Measurements from ENCODE around the gene FGD1. TPM values are rescaled to one million over a fixed set of nuclear protein-coding genes. Genes with fewer than 3 reads are reported as not detected.

FGD1 gene
- total RNA-seq, 1 experiment from 2014 or later = 13.9 TPM

DNA sequence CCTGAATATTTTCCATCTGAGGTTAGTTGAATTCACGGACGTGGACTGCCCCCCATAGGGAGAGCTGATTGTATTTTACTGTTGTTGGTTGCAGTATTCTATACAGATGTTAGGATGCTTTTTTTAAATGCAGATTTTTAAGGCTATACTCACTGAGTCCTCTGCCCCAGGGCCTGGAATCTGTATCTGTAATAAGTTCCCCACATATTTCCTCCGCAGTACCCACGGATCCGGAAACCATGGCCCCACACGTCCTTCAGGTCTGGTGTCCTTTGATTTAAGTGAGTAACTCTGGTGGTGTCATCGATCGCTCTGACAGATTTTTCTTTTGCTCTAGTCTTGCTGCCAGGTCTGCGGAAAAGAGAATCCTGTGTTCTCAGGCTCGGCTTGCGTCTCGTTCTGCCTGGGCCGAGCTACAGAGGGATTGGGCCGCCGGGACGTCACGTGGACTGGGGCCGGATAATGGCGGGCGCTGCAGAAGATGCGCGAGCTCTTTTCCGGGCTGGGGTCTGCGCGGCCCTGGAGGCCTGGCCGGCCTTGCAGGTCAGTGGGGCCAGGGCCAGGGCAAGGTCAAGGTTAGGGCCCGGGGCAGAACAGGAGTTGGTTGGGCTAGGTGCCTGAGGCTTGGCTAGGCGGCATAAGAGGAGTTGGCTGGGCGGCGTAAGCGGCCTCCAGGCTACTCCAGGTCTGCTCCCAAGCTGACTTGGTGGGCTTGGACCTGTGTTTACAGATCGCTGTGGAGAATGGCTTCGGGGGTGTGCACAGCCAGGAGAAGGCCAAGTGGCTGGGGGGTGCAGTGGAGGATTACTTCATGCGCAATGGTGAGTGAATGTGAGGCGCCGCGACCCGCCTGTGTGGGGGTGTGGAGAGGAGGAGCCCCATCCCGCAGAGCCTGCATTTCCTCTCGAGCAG, 55.8 kb downstream of the FGD1 start, which contains the start of gene TSR2:
TSS of gene TSR2 (plus strand) at position 445 of the 912 bp plus-strand sequence. CDS start at position 463, 18 bp downstream.
- H3K4me1 Mint-ChIP-seq (ENCODE audit: insufficient read depth, unreplicated experiment) = peaks cover 6% of the 10 kb centered on the region
- H3K36me3 Mint-ChIP-seq (ENCODE audit: insufficient read depth, unreplicated experiment) = peaks cover 20% of the 10 kb centered on the region
- H3K27ac Mint-ChIP-seq (ENCODE audit: low read depth, unreplicated experiment) = peak within 1 kb of the TSS; percentile 24
- ChIA-PET CTCF (interaction anchor here (0.6 to 1.4 kb wide), 5 partner anchors 146 to 374 kb away, joined by 3 to 4 read pairs (median 3); no protein-coding TSS in a partner anchor), POLR2A (interaction anchor here (0.5 to 1.6 kb wide), 13 partner anchors 15 to 729 kb away, joined by 3 to 8 read pairs (median 3); partner anchors contain the start of genes FAM120C, GNL3L and PHF8)
- H3K9me3 Mint-ChIP-seq (ENCODE audit: unreplicated experiment) = no peaks in the 10 kb centered on the region
- TF ChIP-seq CTCF (IDR thresholded peaks at IDR 0.05; ENCODE audit: unreplicated experiment) = no peak
- peaks cover 41% of the 10 kb centered on the region for H3K27me3 Mint-ChIP-seq (ENCODE audit: insufficient read depth, unreplicated experiment)
- peak; percentile 82 for DNase-seq (ENCODE audit: unreplicated experiment)
- intact Hi-C loops (cut with micrococcal nuclease) = loop anchor here (1.0 kb wide), 1 partner anchor 192 kb away; no protein-coding TSS in a partner anchor
- H3K4me3 Mint-ChIP-seq (ENCODE audit: unreplicated experiment) = peak within 1 kb of the TSS; percentile 89
- no TSS peak for BruUV-seq (replicated peaks)

GRCh38 chrX:54435121-54435520, 60.9 kb downstream of the FGD1 start:
- intact Hi-C loops (cut with micrococcal nuclease) = no loop called here
- no peak for TF ChIP-seq CTCF (IDR thresholded peaks at IDR 0.05; ENCODE audit: unreplicated experiment)
- no TSS peak for BruUV-seq (replicated peaks)
- no peak overlapping the region for H3K4me3 Mint-ChIP-seq (ENCODE audit: unreplicated experiment)
- no peaks in the 10 kb centered on the region for H3K9me3 Mint-ChIP-seq (ENCODE audit: unreplicated experiment)
- H3K36me3 Mint-ChIP-seq (ENCODE audit: insufficient read depth, unreplicated experiment) = no peaks in the 10 kb centered on the region
- no peak for DNase-seq (ENCODE audit: unreplicated experiment)
- H3K27ac Mint-ChIP-seq (ENCODE audit: low read depth, unreplicated experiment) = no peak overlapping the region
- POLR2A ChIA-PET = no interaction called here
- H3K4me1 Mint-ChIP-seq (ENCODE audit: insufficient read depth, unreplicated experiment) = no peaks in the 10 kb centered on the region
- CTCF ChIA-PET = interaction anchor here (0.7 kb wide), 1 partner anchor 13 kb away, joined by 4 read pairs; no protein-coding TSS in a partner anchor
- peaks cover 2% of the 10 kb centered on the region for H3K27me3 Mint-ChIP-seq (ENCODE audit: insufficient read depth, unreplicated experiment)

DNA sequence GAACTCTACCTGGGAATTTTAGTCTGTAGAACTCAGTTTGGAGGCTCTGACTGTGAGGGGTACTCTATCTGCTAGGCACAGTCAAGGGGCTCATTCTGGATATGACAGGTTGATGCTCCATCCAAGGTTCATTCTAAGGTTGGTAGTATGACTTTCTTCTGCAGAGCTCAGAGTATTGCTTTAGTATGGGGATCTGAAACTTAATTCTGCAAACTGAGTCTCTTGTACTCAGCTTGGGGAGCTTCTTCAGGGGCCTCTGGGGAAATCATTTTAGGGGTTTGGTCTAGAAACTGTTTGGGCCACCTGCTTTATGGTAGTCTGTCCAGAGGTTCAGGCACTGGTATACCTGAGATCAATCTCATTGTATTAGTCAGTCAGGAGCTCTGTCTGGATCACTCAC, 65.5 kb downstream of the FGD1 start:
- BruUV-seq (replicated peaks) = no TSS peak
- CTCF ChIA-PET = interaction anchor here (0.7 kb wide), 1 partner anchor 1564 kb away, joined by 3 read pairs; no protein-coding TSS in a partner anchor
- Mint-ChIP-seq H3K27me3 (ENCODE audit: insufficient read depth, unreplicated experiment) (peaks cover 29% of the 10 kb centered on the region), H3K4me3 (ENCODE audit: unreplicated experiment) (no peak overlapping the region), H3K9me3 (ENCODE audit: unreplicated experiment) (no peaks in the 10 kb centered on the region), H3K27ac (ENCODE audit: low read depth, unreplicated experiment) (no peak overlapping the region), H3K4me1 (ENCODE audit: insufficient read depth, unreplicated experiment) (no peaks in the 10 kb centered on the region), H3K36me3 (ENCODE audit: insufficient read depth, unreplicated experiment) (no peaks in the 10 kb centered on the region)
- intact Hi-C loops (cut with micrococcal nuclease) = no loop called here
- POLR2A ChIA-PET = no interaction called here
- TF ChIP-seq CTCF (IDR thresholded peaks at IDR 0.05; ENCODE audit: unreplicated experiment) = no peak
- no peak for DNase-seq (ENCODE audit: unreplicated experiment)

GRCh38 chrX:54427837-54428424, 68.1 kb downstream of the FGD1 start:
- Mint-ChIP-seq H3K27me3 (ENCODE audit: insufficient read depth, unreplicated experiment) (peaks cover 29% of the 10 kb centered on the region), H3K27ac (ENCODE audit: low read depth, unreplicated experiment) (no peak overlapping the region), H3K36me3 (ENCODE audit: insufficient read depth, unreplicated experiment) (no peaks in the 10 kb centered on the region), H3K4me1 (ENCODE audit: insufficient read depth, unreplicated experiment) (no peaks in the 10 kb centered on the region), H3K4me3 (ENCODE audit: unreplicated experiment) (no peak overlapping the region), H3K9me3 (ENCODE audit: unreplicated experiment) (no peaks in the 10 kb centered on the region)
- ChIA-PET POLR2A (no interaction called here), CTCF (interaction anchor here (0.9 kb wide), 1 partner anchor 178 kb away, joined by 3 read pairs; no protein-coding TSS in a partner anchor)
- no peak for TF ChIP-seq CTCF (IDR thresholded peaks at IDR 0.05; ENCODE audit: unreplicated experiment)
- DNase-seq (ENCODE audit: unreplicated experiment) = no peak
- intact Hi-C loops (cut with micrococcal nuclease) = no loop called here
- no TSS peak for BruUV-seq (replicated peaks)
